NB4 (cell line): ENCODE data around the gene NELL2.

Source experiments
- DNase-seq: peaks from one replicate; pipeline ENCODE4 v3.0.0; 2010; ENCODE audit warnings: low read depth
- H3K4me3 ChIP-seq: one replicate; pipeline ENCODE4 v1.5.1; 2011; ENCODE audit warnings: mild to moderate bottlenecking, low read depth, low read length, moderate library complexity
- CTCF ChIP-seq: IDR thresholded peaks from one replicate; pipeline ENCODE4 v1.5.1; 2012; ENCODE audit warnings: low read depth, low read length
- MAX ChIP-seq: IDR thresholded peaks from 2 replicates; pipeline ENCODE4 v1.6.1; 2011; ENCODE audit warnings: low read depth, low read length
- MYC ChIP-seq: IDR thresholded peaks from 2 replicates; pipeline ENCODE4 v1.6.1; 2011; ENCODE audit warnings: low read depth, low read length
- POLR2A ChIP-seq: IDR thresholded peaks from 2 replicates; pipeline ENCODE4 v1.6.1; 2011; ENCODE audit warnings: mild to moderate bottlenecking; ENCODE audit not compliant: insufficient read length; ENCODE audit errors: extremely low read depth

The NELL2 gene

GRCh38 chr12:44551631-44552030 is 324.5 kb downstream of the NELL2 start:
- TF ChIP-seq MYC (no peak), POLR2A (no peak), CTCF (no peak), MAX (no peak)
- DNase-seq = no peak
- no peak overlapping the region for H3K4me3 ChIP-seq

- no peak for TF ChIP-seq CTCF
- TF ChIP-seq POLR2A = no peak
- TF ChIP-seq MYC = no peak
- no peak for TF ChIP-seq MAX
Measured at GRCh38 chr12:44550377-44550776, 325.7 kb downstream of the NELL2 start.

GRCh38 chr12:44546060-44546459 is 330.1 kb downstream of the NELL2 start:
- no peak for DNase-seq
- no peak overlapping the region for H3K4me3 ChIP-seq
- no peak for TF ChIP-seq POLR2A

More at GRCh38 chr12:44550377-44550776, 325.7 kb downstream of the NELL2 start:
- H3K4me3 ChIP-seq = no peak overlapping the region
- no peak for DNase-seq

GRCh38 chr12:44544018-44544417 is 332.1 kb downstream of the NELL2 start:
- H3K4me3 ChIP-seq = no peak overlapping the region
- no peak for TF ChIP-seq POLR2A
- TF ChIP-seq MYC = no peak
- TF ChIP-seq CTCF = no peak
- TF ChIP-seq MAX = no peak
- no peak for DNase-seq

GRCh38 chr12:44542716-44543115 is 333.4 kb downstream of the NELL2 start:
- H3K4me3 ChIP-seq = no peak overlapping the region
- no peak for DNase-seq
- TF ChIP-seq POLR2A (no peak), MAX (no peak), CTCF (no peak), MYC (no peak)

GRCh38 chr12:44537354-44537753 is 338.8 kb downstream of the NELL2 start:
- no peak for DNase-seq
- no peak overlapping the region for H3K4me3 ChIP-seq
- TF ChIP-seq MYC (no peak), MAX (no peak), CTCF (no peak), POLR2A (no peak)
